SK-N-SH treated with all-trans-retinoic acid at 6 μM for 48 hours (cell line): ENCODE results near the gene REG3A.

Experiments
- ATAC-seq: fragments of 200-7000 bp; cut with Tn5 transposase; 3 replicates; pipeline ENCODE4 v1.9.1; 2020; ENCODE audit warnings: mild to moderate bottlenecking, moderate library complexity
- BACH2 ChIP-seq: fragments of 250-450 bp; sonication (Bioruptor Pico); IDR thresholded peaks from 2 replicates; pipeline ENCODE4 v1.9.0; 2021; ENCODE audit warnings: mild to moderate bottlenecking, borderline replicate concordance
- CSDC2 ChIP-seq: fragments of 250-450 bp; sonication (Bioruptor Pico); IDR thresholded peaks from 2 replicates; pipeline ENCODE4 v1.5.0; 2020; ENCODE audit warnings: mild to moderate bottlenecking, moderate library complexity
- CSRNP3 ChIP-seq: fragments of 250-450 bp; sonication (Bioruptor Pico); IDR thresholded peaks from 2 replicates; pipeline ENCODE4 v1.5.1; 2021; ENCODE audit warnings: mild to moderate bottlenecking, moderate library complexity
- ESRRG ChIP-seq: fragments of 250-450 bp; sonication (Bioruptor Pico); IDR thresholded peaks from 2 replicates; pipeline ENCODE4 v1.6.1; 2021; ENCODE audit warnings: mild to moderate bottlenecking
- GLIS3 ChIP-seq: fragments of 250-450 bp; sonication (Bioruptor Pico); IDR thresholded peaks from 2 replicates; pipeline ENCODE4 v1.5.0; 2020; ENCODE audit warnings: mild to moderate bottlenecking, moderate library complexity
- ISL1 ChIP-seq: fragments of 250-450 bp; sonication (Bioruptor Pico); IDR thresholded peaks from 2 replicates; pipeline ENCODE4 v2.1.2; 2022; ENCODE audit warnings: mild to moderate bottlenecking, moderate library complexity
- OSR1 ChIP-seq: fragments of 250-450 bp; sonication (Bioruptor Pico); IDR thresholded peaks from 2 replicates; pipeline ENCODE4 v1.8.0; 2022; ENCODE audit warnings: moderate library complexity, mild to moderate bottlenecking, inconsistent platforms
- PATZ1 ChIP-seq: fragments of 250-450 bp; sonication (Bioruptor Pico); IDR thresholded peaks from 2 replicates; pipeline ENCODE4 v1.8.0; 2020; ENCODE audit warnings: mild to moderate bottlenecking, moderate library complexity, borderline replicate concordance
- POU6F1 ChIP-seq: fragments of 250-450 bp; sonication (Bioruptor Pico); IDR thresholded peaks from 2 replicates; pipeline ENCODE4 v1.8.0; 2021; ENCODE audit warnings: low read depth, mild to moderate bottlenecking, moderate library complexity, borderline replicate concordance
- PPARA ChIP-seq: fragments of 250-450 bp; sonication (Bioruptor Pico); IDR thresholded peaks from 2 replicates; pipeline ENCODE4 v1.5.0; 2020; ENCODE audit warnings: mild to moderate bottlenecking, borderline replicate concordance
- RARB ChIP-seq: fragments of 250-450 bp; sonication (Bioruptor Pico); IDR thresholded peaks from 2 replicates; pipeline ENCODE4 v1.8.0; 2021; ENCODE audit warnings: mild to moderate bottlenecking, moderate library complexity
- SNAI2 ChIP-seq: fragments of 250-450 bp; sonication (Bioruptor Pico); IDR thresholded peaks from 2 replicates; pipeline ENCODE4 v1.5.0; 2020; ENCODE audit warnings: mild to moderate bottlenecking, moderate library complexity
- TCF4 ChIP-seq: fragments of 250-450 bp; sonication (Bioruptor Pico); IDR thresholded peaks from 2 replicates; pipeline ENCODE4 v1.8.0; 2021; ENCODE audit warnings: mild to moderate bottlenecking, moderate library complexity, borderline replicate concordance
- TOX ChIP-seq: fragments of 250-450 bp; sonication (Bioruptor Pico); IDR thresholded peaks from 2 replicates; pipeline ENCODE4 v1.8.0; 2021; ENCODE audit warnings: mild to moderate bottlenecking, moderate library complexity, borderline replicate concordance
- TSHZ2 ChIP-seq: fragments of 250-450 bp; sonication (Bioruptor Pico); IDR thresholded peaks from 2 replicates; pipeline ENCODE4 v1.5.0; 2020; ENCODE audit warnings: mild to moderate bottlenecking, moderate library complexity
- ZC3H10 ChIP-seq: fragments of 250-450 bp; sonication (Bioruptor Pico); IDR thresholded peaks from 2 replicates; pipeline ENCODE4 v1.5.1; 2021; ENCODE audit warnings: mild to moderate bottlenecking, moderate library complexity
- ZFP3 ChIP-seq: fragments of 250-450 bp; sonication (Bioruptor Pico); IDR thresholded peaks from 2 replicates; pipeline ENCODE4 v1.5.0; 2020; ENCODE audit warnings: mild to moderate bottlenecking, moderate library complexity
- ZFP30 ChIP-seq: fragments of 450-650 bp; formaldehyde crosslinking; IDR thresholded peaks from 2 replicates; pipeline ENCODE4 v1.5.0; 2022; ENCODE audit warnings: mild to moderate bottlenecking, moderate library complexity
- ZNF565 ChIP-seq: fragments of 450-650 bp; formaldehyde crosslinking; conservative IDR thresholded peaks from 2 replicates; pipeline ENCODE4 v1.5.0; 2020; ENCODE audit warnings: low read depth, mild to moderate bottlenecking, moderate library complexity
- ZNF8 ChIP-seq: fragments of 450-650 bp; formaldehyde crosslinking; IDR thresholded peaks from 2 replicates; pipeline ENCODE4 v1.5.0; 2020; ENCODE audit warnings: mild to moderate bottlenecking, moderate library complexity

REG3A gene

GRCh38 chr2:79159653-79160052 lies at the start of gene REG3A:
Gene REG3A, minus strand, starts transcription at chr2:79159753. Its CDS starts 348 bp downstream, at chr2:79159405.
- TF ChIP-seq CSRNP3 (CRISPR knock-in tag) (no peak), OSR1 (CRISPR knock-in tag) (no peak), ZNF8 (CRISPR knock-in tag) (no peak), ZFP30 (CRISPR knock-in tag) (no peak), TSHZ2 (CRISPR knock-in tag) (no peak), ZFP3 (CRISPR knock-in tag) (no peak), PATZ1 (CRISPR knock-in tag) (no peak)
- no peak for ATAC-seq

GRCh38 chr2:79200762-79201161 lies 41.2 kb upstream of the REG3A start:
- TF ChIP-seq POU6F1 (no peak), ZNF565 (CRISPR knock-in tag) (no peak), PATZ1 (CRISPR knock-in tag) (no peak), PPARA (no peak)
- no peak for ATAC-seq

- TF ChIP-seq ZFP30 (CRISPR knock-in tag) (no peak), TOX (CRISPR knock-in tag) (no peak), RARB (CRISPR knock-in tag) (no peak), ZC3H10 (CRISPR knock-in tag) (no peak), SNAI2 (CRISPR knock-in tag) (no peak), POU6F1 (no peak), ESRRG (CRISPR knock-in tag) (no peak), CSRNP3 (CRISPR knock-in tag) (no peak), BACH2 (CRISPR knock-in tag) (no peak), ISL1 (CRISPR knock-in tag) (no peak), GLIS3 (CRISPR knock-in tag) (no peak), ZNF8 (CRISPR knock-in tag) (no peak), TSHZ2 (CRISPR knock-in tag) (no peak), ZFP3 (CRISPR knock-in tag) (no peak), ZNF565 (CRISPR knock-in tag) (no peak), PPARA (no peak), CSDC2 (CRISPR knock-in tag) (no peak), OSR1 (CRISPR knock-in tag) (no peak), TCF4 (CRISPR knock-in tag) (no peak)
- ATAC-seq: no peak
Observed at GRCh38 chr2:79191816-79192215, 32.3 kb upstream of the REG3A start.
